Endodermal cell (in vitro differentiated cells): Measurements from ENCODE around the gene CSNK1G2. TPM values are rescaled to one million over a fixed set of nuclear protein-coding genes. Genes with fewer than 3 reads are reported as not detected.
A peak's percentile ranks its signal among the peaks of the same experiment; 100 is the strongest.

Experiments
- DNase-seq: peaks from one replicate; pipeline ENCODE4 v3.0.0-alpha.2; 2017
- H3K27ac ChIP-seq: 2 replicates; pipeline ENCODE4 v1.5.1; 2013; ENCODE audit warnings: mild to moderate bottlenecking, low read depth, low read length, moderate library complexity
- H3K27me3 ChIP-seq: 2 replicates; pipeline ENCODE4 v1.6.1; 2013; ENCODE audit warnings: mild to moderate bottlenecking, low read length, moderate library complexity; ENCODE audit not compliant: insufficient read depth, control insufficient read depth, poor library complexity, severe bottlenecking
- H3K36me3 ChIP-seq: 2 replicates; pipeline ENCODE4 v1.7.0; 2013; ENCODE audit warnings: mild to moderate bottlenecking, low read length, moderate library complexity; ENCODE audit not compliant: control insufficient read depth, insufficient read depth
- H3K4me1 ChIP-seq: one replicate; pipeline ENCODE4 v1.7.0; 2013; ENCODE audit warnings: low read length; ENCODE audit not compliant: control insufficient read depth, insufficient read depth
- H3K4me3 ChIP-seq: 2 replicates; pipeline ENCODE4 v1.5.1; 2013; ENCODE audit warnings: mild to moderate bottlenecking, low read length, moderate library complexity
- H3K9ac ChIP-seq: 2 replicates; pipeline ENCODE4 v1.6.1; 2013; ENCODE audit warnings: mild to moderate bottlenecking, low read length, moderate library complexity; ENCODE audit not compliant: poor library complexity, severe bottlenecking; ENCODE audit errors: extremely low read depth
- H3K9me3 ChIP-seq: 2 replicates; pipeline ENCODE4 v1.6.1; 2013; ENCODE audit warnings: mild to moderate bottlenecking, low read length, moderate library complexity; ENCODE audit not compliant: control insufficient read depth
- H3K27ac Mint-ChIP-seq: 2 replicates; pipeline ENCODE4 v1.8.0; 2020; ENCODE audit warnings: mixed read lengths
- H3K27me3 Mint-ChIP-seq: 2 replicates; pipeline ENCODE4 v1.8.0; 2021; ENCODE audit warnings: mild to moderate bottlenecking, mixed read lengths; ENCODE audit not compliant: insufficient read depth
- H3K36me3 Mint-ChIP-seq: 2 replicates; pipeline ENCODE4 v1.8.0; 2020; ENCODE audit warnings: low read depth, mixed read lengths
- H3K4me1 Mint-ChIP-seq: 2 replicates; pipeline ENCODE4 v1.8.0; 2020; ENCODE audit warnings: mixed read lengths
- H3K4me3 Mint-ChIP-seq: 2 replicates; pipeline ENCODE4 v1.8.0; 2020; ENCODE audit warnings: mild to moderate bottlenecking, moderate library complexity, mixed read lengths
- H3K9me3 Mint-ChIP-seq: 2 replicates; pipeline ENCODE4 v1.8.0; 2020; ENCODE audit warnings: mild to moderate bottlenecking, mixed read lengths
- CTCF ChIP-seq: fragments of 200-600 bp; sonication (generic); conservative IDR thresholded peaks from 2 replicates; pipeline ENCODE4 v1.5.0; 2021; ENCODE audit warnings: antibody characterized with exemption, mild to moderate bottlenecking
- WGBS, 2 experiments: methylation state at CpG; one replicate each; pipeline versions ENCODE4 v1.1.5 to v1.1.7; 2013; ENCODE audit warnings: missing lambda C conversion rate in 2 of 2, mixed read lengths in 1 of 2; ENCODE audit not compliant: insufficient coverage in 1 of 2, insufficient read length in 1 of 2; 5-methylcytosine and 5-hydroxymethylcytosine counted together
- total RNA-seq, 2 donors: library from RNA; stranded (reverse); fragmentation: NEBNext Ultra II Directional in 1 of 2; extraction: Animal tissue kit (Norgen Biotek cat#: 25700) in 1 of 2; gene quantifications; 2 replicates in 1 of 2; 3 replicates in 1 of 2; pipeline ENCODE4 v1.2.1, GENCODE V29; 2021

Gene CSNK1G2
- total RNA-seq, 2 donors from 2014 or later: 111 to 112 TPM

GRCh38 chr19:1905110-1905862 is 35.7 kb upstream of the CSNK1G2 start, which contains the start of the genes ADAT3 and SCAMP4:
Gene ADAT3 (plus strand): TSS chr19:1905399. CDS start chr19:1912048, 6,649 bp downstream.
Gene SCAMP4 (plus strand): TSS chr19:1905399. CDS start chr19:1915020, 9,621 bp downstream.
- Mint-ChIP-seq H3K27me3 (no peaks in the 10 kb centered on the region), H3K4me3 (peak within 1 kb of the TSS; percentile 65), H3K27ac (peak within 1 kb of the TSS; percentile 92), H3K9me3 (no peaks in the 10 kb centered on the region), H3K4me1 (peaks cover 4% of the 10 kb centered on the region), H3K36me3 (peaks cover 17% of the 10 kb centered on the region)
- no peak for TF ChIP-seq CTCF
- 2% methylated on average over 36 to 92 of the region's 92 CpGs for WGBS, 2 experiments
- H3K27me3 ChIP-seq: no peaks in the 10 kb centered on the region
- H3K4me1 ChIP-seq: no peaks in the 10 kb centered on the region
- peak within 1 kb of the TSS; percentile 81 for H3K9ac ChIP-seq
- DNase-seq: peak; percentile 99
- no peaks in the 10 kb centered on the region for H3K9me3 ChIP-seq
- H3K36me3 ChIP-seq: no peaks in the 10 kb centered on the region
- peak within 1 kb of the TSS; percentile 85 for H3K4me3 ChIP-seq
- peak within 1 kb of the TSS; percentile 88 for H3K27ac ChIP-seq

GRCh38 chr19:1905863-1906375 is 35.1 kb upstream of the CSNK1G2 start:
- Mint-ChIP-seq H3K27me3 (no peaks in the 10 kb centered on the region), H3K9me3 (no peaks in the 10 kb centered on the region), H3K4me3 (peak overlapping the region; percentile 65), H3K4me1 (peaks cover 4% of the 10 kb centered on the region), H3K36me3 (peaks cover 18% of the 10 kb centered on the region), H3K27ac (peak overlapping the region; percentile 92)
- no peaks in the 10 kb centered on the region for H3K36me3 ChIP-seq
- H3K9ac ChIP-seq: peak overlapping the region; percentile 81
- H3K4me3 ChIP-seq: peak overlapping the region; percentile 85
- no peak for DNase-seq
- no peaks in the 10 kb centered on the region for H3K4me1 ChIP-seq
- 89 to 94% methylated on average over 12 to 15 of the region's 15 CpGs for WGBS, 2 experiments
- no peaks in the 10 kb centered on the region for H3K9me3 ChIP-seq
- TF ChIP-seq CTCF: no peak
- H3K27ac ChIP-seq: no peak overlapping the region
- no peaks in the 10 kb centered on the region for H3K27me3 ChIP-seq

GRCh38 chr19:1906985-1907562 is 33.9 kb upstream of the CSNK1G2 start:
- H3K27me3 Mint-ChIP-seq: no peaks in the 10 kb centered on the region
- peaks cover 4% of the 10 kb centered on the region for H3K4me1 Mint-ChIP-seq
- WGBS, 2 experiments: 92 to 97% methylated on average over 5 to 10 of the region's 10 CpGs
- no peak for TF ChIP-seq CTCF
- H3K9me3 Mint-ChIP-seq: no peaks in the 10 kb centered on the region
- Histone ChIP-seq H3K27me3 (no peaks in the 10 kb centered on the region), H3K36me3 (no peaks in the 10 kb centered on the region), H3K4me1 (no peaks in the 10 kb centered on the region), H3K4me3 (no peak overlapping the region), H3K9ac (no peak overlapping the region), H3K9me3 (no peaks in the 10 kb centered on the region), H3K27ac (no peak overlapping the region)
- no peak for DNase-seq
- H3K4me3 Mint-ChIP-seq: no peak overlapping the region
- H3K27ac Mint-ChIP-seq: no peak overlapping the region
- H3K36me3 Mint-ChIP-seq: peaks cover 18% of the 10 kb centered on the region
